ENCODE data around the gene FAM168A.
"Not testable (repeated sequence)": the region's sequence is repeated elsewhere in the genome, so short reads cannot be mapped to it uniquely, and the experiment has no call there.

The FAM168A gene

GRCh38 chr11:73465023-73465675 lies 132.8 kb downstream of the FAM168A start:
- no peak for DNase-seq

- DNase-seq, result no peak
These were observed 133.6 kb downstream of the FAM168A start for GRCh38 chr11:73464347-73464746.

GRCh38 chr11:73463359-73463758 lies 134.6 kb downstream of the FAM168A start:
- no peak for DNase-seq

- DNase-seq, result peak; percentile 3
These were observed 135.9 kb downstream of the FAM168A start for GRCh38 chr11:73461964-73462363.

- no peak for DNase-seq
These were observed 136.5 kb downstream of the FAM168A start for GRCh38 chr11:73461335-73461840.

GRCh38 chr11:73458201-73458600 lies 139.7 kb downstream of the FAM168A start:
- DNase-seq, result no peak

- no peak for DNase-seq
These were observed 142.9 kb downstream of the FAM168A start for GRCh38 chr11:73454987-73455386.

GRCh38 chr11:73453562-73453961 lies 144.3 kb downstream of the FAM168A start:
- DNase-seq, result no peak

GRCh38 chr11:73452726-73453125 lies 145.2 kb downstream of the FAM168A start:
- DNase-seq, result no peak

- no peak for DNase-seq
These were observed 146.0 kb downstream of the FAM168A start for GRCh38 chr11:73451896-73452295.

- no peak for DNase-seq
These were observed 151.1 kb downstream of the FAM168A start for GRCh38 chr11:73446766-73447165.

- no peak for DNase-seq
These were observed 151.9 kb downstream of the FAM168A start for GRCh38 chr11:73445980-73446379.

- DNase-seq, result no peak
These were observed 158.7 kb downstream of the FAM168A start for GRCh38 chr11:73439002-73439843.

GRCh38 chr11:73436859-73437258 lies 161.1 kb downstream of the FAM168A start:
- DNase-seq, result not testable (repeated sequence)

- DNase-seq, result no peak
These were observed 166.5 kb downstream of the FAM168A start for GRCh38 chr11:73431396-73431795.

- no peak for DNase-seq
These were observed 167.6 kb downstream of the FAM168A start for GRCh38 chr11:73430326-73430725.

- DNase-seq, result no peak
These were observed 168.7 kb downstream of the FAM168A start for GRCh38 chr11:73429121-73429750.

GRCh38 chr11:73428699-73429098 lies 169.2 kb downstream of the FAM168A start:
- no peak for DNase-seq

- DNase-seq, result no peak
These were observed 169.7 kb downstream of the FAM168A start for GRCh38 chr11:73428227-73428626.

- no peak for DNase-seq
These were observed 171.6 kb downstream of the FAM168A start for GRCh38 chr11:73426219-73426850.

GRCh38 chr11:73425108-73425507 lies 172.8 kb downstream of the FAM168A start:
- no peak for DNase-seq

- no peak for DNase-seq
These were observed 174.4 kb downstream of the FAM168A start for GRCh38 chr11:73423506-73423905.

- DNase-seq, result no peak
These were observed 175.0 kb downstream of the FAM168A start for GRCh38 chr11:73422886-73423285.

All from CD4-positive, alpha-beta T cell treated with Interleukin-17A for 1 hour (primary cell).